Mesothelial cell of epicardium (in vitro differentiated cells): ENCODE data around the gene ADGRG3. TPM values are rescaled to one million over a fixed set of nuclear protein-coding genes. Genes with fewer than 3 reads are reported as not detected.

Source experiments
- DNase-seq, 2 experiments: peaks; one replicate each; pipeline ENCODE4 v3.0.0; 2021; ENCODE audit warnings: low spot score in 2 of 2; ENCODE audit not compliant: unreplicated experiment in 2 of 2
- H3K27ac Mint-ChIP-seq: 2 replicates; pipeline ENCODE4 v1.8.0; 2021; ENCODE audit warnings: mixed read lengths
- H3K27me3 Mint-ChIP-seq: 2 replicates; pipeline ENCODE4 v1.8.0; 2021; ENCODE audit warnings: low read depth, mixed read lengths
- H3K36me3 Mint-ChIP-seq: 2 replicates; pipeline ENCODE4 v1.8.0; 2021; ENCODE audit warnings: mixed read lengths
- H3K4me1 Mint-ChIP-seq: 2 replicates; pipeline ENCODE4 v1.8.0; 2021; ENCODE audit warnings: mixed read lengths
- H3K4me3 Mint-ChIP-seq: 2 replicates; pipeline ENCODE4 v1.8.0; 2021; ENCODE audit warnings: mild to moderate bottlenecking, moderate library complexity, mixed read lengths
- H3K9me3 Mint-ChIP-seq: 2 replicates; pipeline ENCODE4 v1.8.0; 2021; ENCODE audit warnings: mixed read lengths
- CTCF ChIP-seq: fragments of 200-600 bp; sonication (generic); IDR thresholded peaks from one replicate; pipeline ENCODE4 v1.5.0; 2021; ENCODE audit warnings: antibody characterized with exemption; ENCODE audit not compliant: unreplicated experiment
- total RNA-seq: library from RNA; stranded (reverse); gene quantifications from 3 replicates; pipeline ENCODE4 v1.2.1, GENCODE V29; 2021

Gene ADGRG3
- total RNA-seq, 1 donor from 2014 or later = not detected

GRCh38 chr16:57646388-57647039 lies 21.6 kb upstream of the ADGRG3 start:
- Mint-ChIP-seq H3K27ac (peak overlapping the region; percentile 39), H3K4me3 (no peak overlapping the region), H3K36me3 (no peaks in the 10 kb centered on the region), H3K9me3 (no peaks in the 10 kb centered on the region), H3K4me1 (peaks cover 19% of the 10 kb centered on the region), H3K27me3 (no peaks in the 10 kb centered on the region)
- DNase-seq = no peak
- TF ChIP-seq CTCF = no peak

GRCh38 chr16:57647136-57647875 lies 20.8 kb upstream of the ADGRG3 start:
- TF ChIP-seq CTCF = no peak
- H3K4me3 Mint-ChIP-seq = no peak overlapping the region
- H3K27ac Mint-ChIP-seq = peak overlapping the region; percentile 76
- H3K4me1 Mint-ChIP-seq = peaks cover 19% of the 10 kb centered on the region
- no peaks in the 10 kb centered on the region for H3K36me3 Mint-ChIP-seq
- DNase-seq = no peak
- H3K27me3 Mint-ChIP-seq = no peaks in the 10 kb centered on the region
- H3K9me3 Mint-ChIP-seq = no peaks in the 10 kb centered on the region

- Mint-ChIP-seq H3K9me3 (no peaks in the 10 kb centered on the region), H3K4me1 (peaks cover 19% of the 10 kb centered on the region), H3K4me3 (no peak overlapping the region), H3K27me3 (no peaks in the 10 kb centered on the region), H3K36me3 (no peaks in the 10 kb centered on the region), H3K27ac (no peak overlapping the region)
- no peak for DNase-seq
- TF ChIP-seq CTCF = no peak
Observed at GRCh38 chr16:57648125-57648524, 20.0 kb upstream of the ADGRG3 start.

- Mint-ChIP-seq H3K4me1 (peaks cover 24% of the 10 kb centered on the region), H3K27ac (no peak overlapping the region), H3K4me3 (no peak overlapping the region), H3K36me3 (no peaks in the 10 kb centered on the region), H3K9me3 (no peaks in the 10 kb centered on the region), H3K27me3 (no peaks in the 10 kb centered on the region)
- TF ChIP-seq CTCF = peak; percentile 98
- DNase-seq = peak; percentile 51 to 87
Observed at GRCh38 chr16:57648581-57649442, 19.3 kb upstream of the ADGRG3 start.

GRCh38 chr16:57649443-57649751 lies 18.7 kb upstream of the ADGRG3 start:
- Mint-ChIP-seq H3K27me3 (no peaks in the 10 kb centered on the region), H3K36me3 (no peaks in the 10 kb centered on the region), H3K4me3 (no peak overlapping the region), H3K9me3 (no peaks in the 10 kb centered on the region), H3K27ac (no peak overlapping the region), H3K4me1 (peaks cover 26% of the 10 kb centered on the region)
- no peak for DNase-seq
- TF ChIP-seq CTCF = no peak
